HG02885 (cell line): Measurements from ENCODE around the gene NUP160.
"Not testable (repeated sequence)": the region's sequence is repeated elsewhere in the genome, so short reads cannot be mapped to it uniquely, and the experiment has no call there.

Source experiments
- ATAC-seq: cut with Tn5 transposase; IDR thresholded peaks from one replicate; pipeline ENCODE4 v1.9.1; 2021; ENCODE audit warnings: mild to moderate bottlenecking; ENCODE audit not compliant: unreplicated experiment, poor library complexity

Gene NUP160

GRCh38 chr11:47737817-47738216 lies 110.3 kb downstream of the NUP160 start:
- not testable (repeated sequence) for ATAC-seq

- no peak for ATAC-seq
Measured at GRCh38 chr11:47732271-47732670, 115.9 kb downstream of the NUP160 start.

- ATAC-seq, result no peak
Measured at GRCh38 chr11:47731475-47731874, 116.7 kb downstream of the NUP160 start.
